Measurements from ENCODE around the gene METTL1.
A peak's percentile ranks its signal among the peaks of the same experiment; 100 is the strongest.

METTL1 gene

GRCh38 chr12:57771236-57771872, 551 bp downstream of the METTL1 start:
- Histone ChIP-seq H3K27ac (ENCODE audit: low read length) (peak overlapping the region; percentile 88), H3K4me2 (ENCODE audit: insufficient read depth, low read length) (peak overlapping the region; percentile 96), H3K9ac (ENCODE audit: low read depth, low read length) (peak overlapping the region; percentile 81), H3K4me1 (ENCODE audit: insufficient read depth, low read length) (peaks cover 25% of the 10 kb centered on the region), H3K4me3 (ENCODE audit: low read depth in 1 of 2, low read length in 2 of 2) (peak overlapping the region; percentile 56 to 85; a peak in 3 of 4 replicates), H4K20me1 (ENCODE audit: insufficient read depth, low read length) (no peaks in the 10 kb centered on the region), H2AFZ (ENCODE audit: low read depth, low read length) (peak overlapping the region; percentile 96), H3K36me3 (ENCODE audit: insufficient read depth, low read length) (peaks cover 29% of the 10 kb centered on the region), H3K9me3 (ENCODE audit: insufficient read depth, low read length, severe bottlenecking) (no peaks in the 10 kb centered on the region), H3K27me3 (ENCODE audit: insufficient read depth, low read length, poor library complexity) (no peaks in the 10 kb centered on the region), H3K79me2 (ENCODE audit: insufficient read depth, low read length) (peaks cover 15% of the 10 kb centered on the region)
- TF ChIP-seq, protein P1, sequence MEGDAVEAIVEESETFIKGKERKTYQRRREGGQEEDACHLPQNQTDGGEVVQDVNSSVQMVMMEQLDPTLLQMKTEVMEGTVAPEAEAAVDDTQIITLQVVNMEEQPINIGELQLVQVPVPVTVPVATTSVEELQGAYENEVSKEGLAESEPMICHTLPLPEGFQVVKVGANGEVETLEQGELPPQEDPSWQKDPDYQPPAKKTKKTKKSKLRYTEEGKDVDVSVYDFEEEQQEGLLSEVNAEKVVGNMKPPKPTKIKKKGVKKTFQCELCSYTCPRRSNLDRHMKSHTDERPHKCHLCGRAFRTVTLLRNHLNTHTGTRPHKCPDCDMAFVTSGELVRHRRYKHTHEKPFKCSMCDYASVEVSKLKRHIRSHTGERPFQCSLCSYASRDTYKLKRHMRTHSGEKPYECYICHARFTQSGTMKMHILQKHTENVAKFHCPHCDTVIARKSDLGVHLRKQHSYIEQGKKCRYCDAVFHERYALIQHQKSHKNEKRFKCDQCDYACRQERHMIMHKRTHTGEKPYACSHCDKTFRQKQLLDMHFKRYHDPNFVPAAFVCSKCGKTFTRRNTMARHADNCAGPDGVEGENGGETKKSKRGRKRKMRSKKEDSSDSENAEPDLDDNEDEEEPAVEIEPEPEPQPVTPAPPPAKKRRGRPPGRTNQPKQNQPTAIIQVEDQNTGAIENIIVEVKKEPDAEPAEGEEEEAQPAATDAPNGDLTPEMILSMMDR (IDR thresholded peaks at IDR 0.05; ENCODE audit: borderline replicate concordance, extremely low read depth, low read length, poor library complexity, severe bottlenecking): no peak
- no peak for TF ChIP-seq EZH2 (IDR thresholded peaks at IDR 0.05; ENCODE audit: borderline replicate concordance, low read depth, low read length, severe bottlenecking)
- DNase-seq (peak; percentile 94), ATAC-seq (ENCODE audit: insufficient read depth, low read depth) (peak; percentile 81)

- ATAC-seq (ENCODE audit: insufficient read depth, low read depth) (no peak), DNase-seq (no peak)
- Histone ChIP-seq H3K9ac (ENCODE audit: low read depth, low read length) (peak overlapping the region; percentile 81), H3K27ac (ENCODE audit: low read length) (peak overlapping the region; percentile 88; the same call in 1 of the 2 replicates), H4K20me1 (ENCODE audit: insufficient read depth, low read length) (no peaks in the 10 kb centered on the region), H3K27me3 (ENCODE audit: insufficient read depth, low read length, poor library complexity) (no peaks in the 10 kb centered on the region), H3K4me3 (ENCODE audit: low read depth in 1 of 2, low read length in 2 of 2) (peak overlapping the region; percentile 56 to 85; a peak in 3 of 4 replicates), H3K4me1 (ENCODE audit: insufficient read depth, low read length) (peaks cover 25% of the 10 kb centered on the region), H3K79me2 (ENCODE audit: insufficient read depth, low read length) (peaks cover 15% of the 10 kb centered on the region), H2AFZ (ENCODE audit: low read depth, low read length) (0 out of 2 replicates have a peak overlapping the region, but pooled peaks have one; percentile 96), H3K4me2 (ENCODE audit: insufficient read depth, low read length) (peak overlapping the region; percentile 96), H3K36me3 (ENCODE audit: insufficient read depth, low read length) (peaks cover 29% of the 10 kb centered on the region), H3K9me3 (ENCODE audit: insufficient read depth, low read length, severe bottlenecking) (no peaks in the 10 kb centered on the region)
- TF ChIP-seq, protein P1 (IDR thresholded peaks at IDR 0.05; ENCODE audit: borderline replicate concordance, extremely low read depth, low read length, poor library complexity, severe bottlenecking): no peak
- TF ChIP-seq EZH2 (IDR thresholded peaks at IDR 0.05; ENCODE audit: borderline replicate concordance, low read depth, low read length, severe bottlenecking): no peak
Measured at GRCh38 chr12:57770734-57771133, 1.2 kb downstream of the METTL1 start.

- peaks cover 25% of the 10 kb centered on the region for H3K4me1 ChIP-seq (ENCODE audit: insufficient read depth, low read length)
- ATAC-seq (ENCODE audit: insufficient read depth, low read depth) (no peak), DNase-seq (no peak)
- H4K20me1 ChIP-seq (ENCODE audit: insufficient read depth, low read length): no peaks in the 10 kb centered on the region
- H3K79me2 ChIP-seq (ENCODE audit: insufficient read depth, low read length): peaks cover 15% of the 10 kb centered on the region
- H3K9ac ChIP-seq (ENCODE audit: low read depth, low read length): no peak overlapping the region
- TF ChIP-seq, protein P1 (IDR thresholded peaks at IDR 0.05; ENCODE audit: borderline replicate concordance, extremely low read depth, low read length, poor library complexity, severe bottlenecking): no peak
- no peak for TF ChIP-seq EZH2 (IDR thresholded peaks at IDR 0.05; ENCODE audit: borderline replicate concordance, low read depth, low read length, severe bottlenecking)
- peaks cover 29% of the 10 kb centered on the region for H3K36me3 ChIP-seq (ENCODE audit: insufficient read depth, low read length)
- no peak overlapping the region for H3K27ac ChIP-seq (ENCODE audit: low read length)
- H3K9me3 ChIP-seq (ENCODE audit: insufficient read depth, low read length, severe bottlenecking): no peaks in the 10 kb centered on the region
- 0 out of 2 replicates have a peak overlapping the region, but pooled peaks have one; percentile 7 for H3K4me2 ChIP-seq (ENCODE audit: insufficient read depth, low read length)
- no peak overlapping the region for H3K4me3 ChIP-seq (ENCODE audit: low read depth in 1 of 2, low read length in 2 of 2)
- H2AFZ ChIP-seq (ENCODE audit: low read depth, low read length): no peak overlapping the region
- H3K27me3 ChIP-seq (ENCODE audit: insufficient read depth, low read length, poor library complexity): no peaks in the 10 kb centered on the region
Measured at GRCh38 chr12:57769594-57769993, 2.3 kb downstream of the METTL1 start.
